ENCODE data around the gene DPP7. TPM values are rescaled to one million over a fixed set of nuclear protein-coding genes. Genes with fewer than 3 reads are reported as not detected.

Gene DPP7
- total and polyA plus RNA-seq, 9 of the 15 experiments (the other 6 are each of a cell fraction or from before 2014, with no cell fraction given): 0.99 to 365 (median 132) TPM

- intact Hi-C loops (cut with micrococcal nuclease): no loop called here
- Histone ChIP-seq H3K36me3 (ENCODE audit: control insufficient read depth, insufficient read depth, low read length) (no peaks in the 10 kb centered on the region), H3K9ac (ENCODE audit: insufficient read depth in 1 of 2, low read depth in 2 of 2, low read length in 2 of 2) (peak overlapping the region in 1 of 2 experiments; percentile 57; a peak in 2 of 4 replicates), H3K79me2 (ENCODE audit: control insufficient read depth, insufficient read depth, low read length) (no peaks in the 10 kb centered on the region), H3K27ac (ENCODE audit: extremely low read depth, low read depth, low read length) (no peak overlapping the region; the same call in 2 of the 3 replicates), H3K27me3 (ENCODE audit: control insufficient read depth in 2 of 2, insufficient read depth in 2 of 2, low read length in 2 of 2) (no peaks in the 10 kb centered on the region; a peak in 1 of 5 replicates), H2AFZ (ENCODE audit: low read depth, low read length) (peak overlapping the region; percentile 49), H3K4me2 (ENCODE audit: insufficient read depth, low read length) (peak overlapping the region; percentile 58; the same call in 1 of the 2 replicates), H3K9me3 (replicated peaks; ENCODE audit: control insufficient read depth, insufficient read depth, low read depth, low read length) (no peaks in the 10 kb centered on the region; the same call in 1 of the 2 replicates), H4K20me1 (replicated peaks; ENCODE audit: control insufficient read depth, insufficient read depth, low read length) (0 out of 2 replicates have a peak, but pooled peaks cover 8% of the 10 kb centered on the region), H3K4me1 (replicated peaks in 1 of 2; ENCODE audit: control insufficient read depth in 2 of 2, insufficient read depth in 2 of 2, low read length in 2 of 2) (peaks cover 18 to 69% of the 10 kb centered on the region in 2 experiments; a peak in 4 of 5 replicates), H3K9me1 (ENCODE audit: control insufficient read depth, insufficient read depth, low read length) (no peaks in the 10 kb centered on the region), H3K4me3 (no peak overlapping the region)
- CTCF ChIA-PET (ENCODE audit: low intra/inter-chr PET ratio): no interaction called here
- peak; percentile 85 for FAIRE-seq
- DNase-seq (ENCODE audit: extremely low read depth in 1 of 4, low spot score in 3 of 4): peak in 3 of 4 experiments; percentile 47 to 62 (median 54)
- ATAC-seq: peak; percentile 13; the same call in 2 of the 3 replicates
- POLR2A ChIA-PET: interaction anchor here (0.7 to 1.4 kb wide), 4 partner anchors 8 to 83 kb away, joined by 3 to 5 read pairs (median 3); partner anchors contain the start of gene TUBB4B
- in situ Hi-C loops (cut with MboI): no loop called here
- BruUV-seq (replicated peaks): no TSS peak
- WGBS (ENCODE audit: insufficient coverage, low coverage, missing lambda C conversion rate): 15% methylated on average over 18 of the region's 19 CpGs
- TF ChIP-seq RFX1 (IDR thresholded peaks at IDR 0.05) (no peak), KDM1A (IDR thresholded peaks at IDR 0.05) (0 out of 4 replicates have a peak, but pooled peaks of 1 of the 2 experiments have one; percentile 33), IFI16 (CRISPR knock-in tag; IDR thresholded peaks at IDR 0.05) (no peak), ARID4B (CRISPR knock-in tag; IDR thresholded peaks at IDR 0.05) (peak; percentile 46; the same call in 1 of the 2 replicates), TAL1 (IDR thresholded peaks at IDR 0.05) (peak; percentile 81), MAFK (IDR thresholded peaks at IDR 0.05; ENCODE audit: low read length) (no peak), ZNF780A (CRISPR knock-in tag; IDR thresholded peaks at IDR 0.05) (no peak), ZNF507 (tag; conservative IDR thresholded peaks at IDR 0.05) (no peak), CBFB (CRISPR knock-in tag; IDR thresholded peaks at IDR 0.05) (peak; percentile 86), ZNF561 (CRISPR knock-in tag; conservative IDR thresholded peaks at IDR 0.05) (no peak), ZBED1 (IDR thresholded peaks at IDR 0.05) (no peak), PRMT5 (CRISPR knock-in tag; IDR thresholded peaks at IDR 0.05) (no peak), ATF7 (IDR thresholded peaks at IDR 0.05) (no peak), ZNF609 (CRISPR knock-in tag; IDR thresholded peaks at IDR 0.05; ENCODE audit: borderline replicate concordance) (no peak)
These were observed 43.3 kb upstream of the DPP7 start for GRCh38 chr9:137157618-137158415.

Measured in K562 (cell line).